ENCODE data around the gene IGF1R.

Gene IGF1R

DNA sequence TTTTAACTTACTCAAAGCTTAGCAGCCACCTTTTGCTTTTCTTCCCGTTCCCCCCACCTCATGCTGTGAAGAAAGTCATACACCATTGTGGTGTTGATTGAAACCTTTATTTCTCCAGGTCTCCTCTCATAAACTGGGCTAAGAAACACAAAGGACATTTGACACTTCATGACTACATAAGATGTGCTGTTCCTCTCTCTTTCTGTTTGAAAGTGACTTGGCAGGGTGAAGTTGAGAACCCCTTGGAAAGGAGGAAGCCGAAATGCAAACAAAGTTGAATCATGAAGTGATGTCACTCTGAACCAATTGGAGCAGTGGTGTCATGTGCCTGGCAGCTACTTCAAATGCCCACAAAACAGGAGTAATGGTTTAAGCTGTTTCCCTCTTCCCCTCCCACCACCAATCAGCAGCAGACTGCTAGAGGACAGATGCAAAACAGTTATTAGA, 174.7 kb downstream of the IGF1R start:
- Histone ChIP-seq H3K27ac (ENCODE audit: low read depth, low read length) (no peak overlapping the region), H3K27me3 (ENCODE audit: low read length) (no peaks in the 10 kb centered on the region), H3K4me2 (ENCODE audit: low read depth, low read length, poor library complexity, severe bottlenecking) (no peak overlapping the region), H3K4me3 (ENCODE audit: insufficient read depth, low read length, poor library complexity, severe bottlenecking) (no peak overlapping the region), H3K9me2 (replicated peaks; ENCODE audit: insufficient read depth, low read length) (no peaks in the 10 kb centered on the region), H3K79me2 (ENCODE audit: insufficient read depth, low read length) (no peaks in the 10 kb centered on the region), H3K9me3 (ENCODE audit: insufficient read depth, low read length) (no peaks in the 10 kb centered on the region), H2AFZ (ENCODE audit: low read depth, low read length, severe bottlenecking) (no peak overlapping the region), H3K9ac (ENCODE audit: low read length) (no peak overlapping the region), H3K36me3 (ENCODE audit: low read length) (no peaks in the 10 kb centered on the region), H3F3A (ENCODE audit: insufficient read depth) (no peaks in the 10 kb centered on the region), H4K20me1 (ENCODE audit: low read depth, low read length) (0 out of 2 replicates have a peak, but pooled peaks cover 3% of the 10 kb centered on the region)
- no peak for TF ChIP-seq EZH2phosphoT487 (conservative IDR thresholded peaks at IDR 0.05; ENCODE audit: low read length)
- TF ChIP-seq, protein P1, sequence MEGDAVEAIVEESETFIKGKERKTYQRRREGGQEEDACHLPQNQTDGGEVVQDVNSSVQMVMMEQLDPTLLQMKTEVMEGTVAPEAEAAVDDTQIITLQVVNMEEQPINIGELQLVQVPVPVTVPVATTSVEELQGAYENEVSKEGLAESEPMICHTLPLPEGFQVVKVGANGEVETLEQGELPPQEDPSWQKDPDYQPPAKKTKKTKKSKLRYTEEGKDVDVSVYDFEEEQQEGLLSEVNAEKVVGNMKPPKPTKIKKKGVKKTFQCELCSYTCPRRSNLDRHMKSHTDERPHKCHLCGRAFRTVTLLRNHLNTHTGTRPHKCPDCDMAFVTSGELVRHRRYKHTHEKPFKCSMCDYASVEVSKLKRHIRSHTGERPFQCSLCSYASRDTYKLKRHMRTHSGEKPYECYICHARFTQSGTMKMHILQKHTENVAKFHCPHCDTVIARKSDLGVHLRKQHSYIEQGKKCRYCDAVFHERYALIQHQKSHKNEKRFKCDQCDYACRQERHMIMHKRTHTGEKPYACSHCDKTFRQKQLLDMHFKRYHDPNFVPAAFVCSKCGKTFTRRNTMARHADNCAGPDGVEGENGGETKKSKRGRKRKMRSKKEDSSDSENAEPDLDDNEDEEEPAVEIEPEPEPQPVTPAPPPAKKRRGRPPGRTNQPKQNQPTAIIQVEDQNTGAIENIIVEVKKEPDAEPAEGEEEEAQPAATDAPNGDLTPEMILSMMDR (IDR thresholded peaks at IDR 0.05; ENCODE audit: insufficient read depth, low read length, poor library complexity, severe bottlenecking) = no peak

DNA sequence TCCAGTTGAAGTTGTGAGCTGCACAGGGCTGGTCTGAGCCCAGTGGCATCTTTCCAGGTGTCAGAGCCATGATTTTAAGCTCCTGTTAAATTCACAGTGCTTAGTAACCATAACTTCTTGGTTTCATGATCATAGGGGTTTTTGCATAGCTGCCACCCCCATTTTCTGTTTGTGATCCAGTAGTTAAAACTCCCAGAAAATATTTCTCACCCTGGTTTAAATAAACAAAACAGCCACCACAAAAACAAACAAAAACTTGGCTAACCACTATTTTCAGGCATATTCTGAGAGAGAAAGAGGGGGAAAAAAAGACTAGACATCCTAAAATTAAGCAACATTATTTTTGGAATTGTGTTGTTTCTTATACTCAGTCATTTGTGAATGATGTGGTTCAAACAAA, 175.3 kb downstream of the IGF1R start:
- H3K9me2 ChIP-seq (replicated peaks; ENCODE audit: insufficient read depth, low read length) = no peaks in the 10 kb centered on the region
- no peaks in the 10 kb centered on the region for H3K79me2 ChIP-seq (ENCODE audit: insufficient read depth, low read length)
- no peak overlapping the region for H3K27ac ChIP-seq (ENCODE audit: low read depth, low read length)
- TF ChIP-seq, protein P1 (IDR thresholded peaks at IDR 0.05; ENCODE audit: insufficient read depth, low read length, poor library complexity, severe bottlenecking) = no peak
- no peak for TF ChIP-seq EZH2phosphoT487 (conservative IDR thresholded peaks at IDR 0.05; ENCODE audit: low read length)
- H3K27me3 ChIP-seq (ENCODE audit: low read length) = no peaks in the 10 kb centered on the region
- no peak overlapping the region for H3K9ac ChIP-seq (ENCODE audit: low read length)
- H4K20me1 ChIP-seq (ENCODE audit: low read depth, low read length) = 0 out of 2 replicates have a peak, but pooled peaks cover 3% of the 10 kb centered on the region
- H2AFZ ChIP-seq (ENCODE audit: low read depth, low read length, severe bottlenecking) = no peak overlapping the region
- no peaks in the 10 kb centered on the region for H3K36me3 ChIP-seq (ENCODE audit: low read length)
- no peaks in the 10 kb centered on the region for H3F3A ChIP-seq (ENCODE audit: insufficient read depth)
- H3K4me2 ChIP-seq (ENCODE audit: low read depth, low read length, poor library complexity, severe bottlenecking) = no peak overlapping the region
- H3K4me3 ChIP-seq (ENCODE audit: insufficient read depth, low read length, poor library complexity, severe bottlenecking) = no peak overlapping the region
- H3K9me3 ChIP-seq (ENCODE audit: insufficient read depth, low read length) = no peaks in the 10 kb centered on the region

DNA sequence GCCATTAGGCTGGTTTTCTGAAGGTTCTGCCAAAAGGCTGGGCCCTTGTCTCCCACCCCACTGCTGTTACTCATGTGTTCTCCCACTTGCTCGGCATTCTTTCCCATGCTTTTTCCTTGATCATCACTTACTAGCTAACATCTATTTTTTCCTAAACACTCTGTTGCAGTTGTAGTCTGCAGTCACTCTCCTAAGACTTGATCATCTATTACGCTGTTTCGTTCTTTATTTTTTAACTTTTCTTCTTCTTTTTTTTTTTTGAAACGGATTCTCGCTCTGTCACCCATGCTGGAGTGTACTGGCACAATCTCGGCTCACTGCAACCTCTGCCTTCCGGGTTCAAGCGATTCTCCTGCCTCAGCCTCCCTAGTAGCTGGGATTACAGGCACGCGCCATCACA, 176.3 kb downstream of the IGF1R start:
- Histone ChIP-seq H3K79me2 (ENCODE audit: insufficient read depth, low read length) (no peaks in the 10 kb centered on the region), H3K27me3 (ENCODE audit: low read length) (no peaks in the 10 kb centered on the region), H3K27ac (ENCODE audit: low read depth, low read length) (no peak overlapping the region), H3K4me3 (ENCODE audit: insufficient read depth, low read length, poor library complexity, severe bottlenecking) (no peak overlapping the region), H3K4me2 (ENCODE audit: low read depth, low read length, poor library complexity, severe bottlenecking) (no peak overlapping the region), H3F3A (ENCODE audit: insufficient read depth) (no peaks in the 10 kb centered on the region), H4K20me1 (ENCODE audit: low read depth, low read length) (0 out of 2 replicates have a peak, but pooled peaks cover 3% of the 10 kb centered on the region), H3K36me3 (ENCODE audit: low read length) (no peaks in the 10 kb centered on the region), H2AFZ (ENCODE audit: low read depth, low read length, severe bottlenecking) (no peak overlapping the region), H3K9me2 (replicated peaks; ENCODE audit: insufficient read depth, low read length) (no peaks in the 10 kb centered on the region), H3K9me3 (ENCODE audit: insufficient read depth, low read length) (peaks cover 4% of the 10 kb centered on the region; the same call in 1 of the 2 replicates), H3K9ac (ENCODE audit: low read length) (no peak overlapping the region)
- no peak for TF ChIP-seq EZH2phosphoT487 (conservative IDR thresholded peaks at IDR 0.05; ENCODE audit: low read length)
- TF ChIP-seq, protein P1 (IDR thresholded peaks at IDR 0.05; ENCODE audit: insufficient read depth, low read length, poor library complexity, severe bottlenecking) = no peak
